ENCODE measurements around the gene NBPF10.
"Not testable (repeated sequence)": the region's sequence is repeated elsewhere in the genome, so short reads cannot be mapped to it uniquely, and the experiment has no call there.

The NBPF10 gene, protein sequence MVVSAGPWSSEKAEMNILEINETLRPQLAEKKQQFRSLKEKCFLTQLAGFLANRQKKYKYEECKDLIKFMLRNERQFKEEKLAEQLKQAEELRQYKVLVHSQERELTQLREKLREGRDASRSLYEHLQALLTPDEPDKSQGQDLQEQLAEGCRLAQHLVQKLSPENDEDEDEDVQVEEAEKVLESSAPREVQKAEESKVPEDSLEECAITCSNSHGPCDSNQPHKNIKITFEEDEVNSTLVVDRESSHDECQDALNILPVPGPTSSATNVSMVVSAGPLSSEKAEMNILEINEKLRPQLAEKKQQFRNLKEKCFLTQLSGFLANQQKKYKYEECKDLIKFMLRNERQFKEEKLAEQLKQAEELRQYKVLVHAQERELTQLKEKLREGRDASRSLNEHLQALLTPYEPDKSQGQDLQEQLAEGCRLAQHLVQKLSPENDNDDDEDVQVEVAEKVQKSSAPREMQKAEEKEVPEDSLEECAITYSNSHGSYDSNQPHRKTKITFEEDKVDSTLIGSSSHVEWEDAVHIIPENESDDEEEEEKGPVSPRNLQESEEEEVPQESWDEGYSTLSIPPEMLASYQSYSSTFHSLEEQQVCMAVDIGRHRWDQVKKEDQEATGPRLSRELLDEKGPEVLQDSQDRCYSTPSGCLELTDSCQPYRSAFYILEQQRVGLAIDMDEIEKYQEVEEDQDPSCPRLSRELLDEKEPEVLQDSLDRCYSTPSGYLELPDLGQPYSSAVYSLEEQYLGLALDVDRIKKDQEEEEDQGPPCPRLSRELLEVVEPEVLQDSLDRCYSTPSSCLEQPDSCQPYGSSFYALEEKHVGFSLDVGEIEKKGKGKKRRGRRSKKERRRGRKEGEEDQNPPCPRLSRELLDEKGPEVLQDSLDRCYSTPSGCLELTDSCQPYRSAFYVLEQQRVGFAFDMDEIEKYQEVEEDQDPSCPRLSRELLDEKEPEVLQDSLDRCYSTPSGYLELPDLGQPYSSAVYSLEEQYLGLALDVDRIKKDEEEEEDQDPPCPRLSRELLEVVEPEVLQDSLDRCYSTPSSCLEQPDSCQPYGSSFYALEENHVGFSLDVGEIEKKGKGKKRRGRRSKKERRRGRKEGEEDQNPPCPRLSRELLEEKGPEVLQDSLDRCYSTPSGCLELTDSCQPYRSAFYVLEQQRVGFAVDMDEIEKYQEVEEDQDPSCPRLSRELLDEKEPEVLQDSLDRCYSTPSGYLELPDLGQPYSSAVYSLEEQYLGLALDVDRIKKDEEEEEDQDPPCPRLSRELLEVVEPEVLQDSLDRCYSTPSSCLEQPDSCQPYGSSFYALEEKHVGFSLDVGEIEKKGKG (N-terminal part only)

DNA sequence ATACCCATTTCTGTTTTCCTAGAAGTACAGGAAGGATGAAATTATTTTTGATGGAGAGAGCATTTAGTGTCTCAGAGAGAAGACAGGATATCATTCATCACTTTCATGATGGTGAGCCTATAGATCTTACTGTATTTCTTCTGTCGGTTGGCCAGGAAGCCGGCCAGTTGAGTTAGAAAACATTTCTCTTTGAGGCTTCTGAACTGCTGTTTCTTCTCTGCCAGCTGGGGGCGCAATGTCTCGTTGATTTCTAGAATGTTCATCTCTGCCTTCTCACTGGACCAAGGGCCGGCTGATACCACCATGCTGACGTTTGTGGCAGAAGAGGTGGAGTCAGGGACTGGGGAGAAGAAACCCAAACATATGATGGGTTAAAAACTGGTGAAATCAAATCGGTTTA, at the start of gene NBPF10:
Gene NBPF10 (minus strand): TSS at position 340 of the 400 bp plus-strand sequence. CDS start 35 bp downstream, at position 305.
- H3K4me3 ChIP-seq (ENCODE audit: low read depth, low read length): not testable (repeated sequence)

DNA sequence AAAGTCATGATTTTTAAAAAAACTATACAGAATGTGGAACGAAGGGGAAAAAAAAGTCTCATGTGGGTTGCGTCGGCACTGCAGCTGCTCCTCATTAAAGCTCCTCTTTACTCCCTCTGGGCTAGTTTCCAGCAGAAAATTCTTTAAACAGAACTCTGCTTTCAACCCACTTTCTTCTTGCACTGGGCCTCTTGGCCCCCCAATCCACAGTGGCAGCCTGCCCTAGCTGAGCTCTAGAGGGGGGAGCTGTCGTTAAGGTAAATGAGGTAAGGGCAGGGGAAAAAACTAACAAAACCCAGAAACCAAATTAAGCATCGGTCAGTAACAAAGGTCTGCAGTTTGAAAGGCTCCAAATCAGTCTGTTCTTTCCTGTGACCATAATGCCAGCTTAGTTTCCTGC, 29.9 kb upstream of the NBPF10 start:
- not testable (repeated sequence) for H3K4me3 ChIP-seq (ENCODE audit: low read depth, low read length)

DNA sequence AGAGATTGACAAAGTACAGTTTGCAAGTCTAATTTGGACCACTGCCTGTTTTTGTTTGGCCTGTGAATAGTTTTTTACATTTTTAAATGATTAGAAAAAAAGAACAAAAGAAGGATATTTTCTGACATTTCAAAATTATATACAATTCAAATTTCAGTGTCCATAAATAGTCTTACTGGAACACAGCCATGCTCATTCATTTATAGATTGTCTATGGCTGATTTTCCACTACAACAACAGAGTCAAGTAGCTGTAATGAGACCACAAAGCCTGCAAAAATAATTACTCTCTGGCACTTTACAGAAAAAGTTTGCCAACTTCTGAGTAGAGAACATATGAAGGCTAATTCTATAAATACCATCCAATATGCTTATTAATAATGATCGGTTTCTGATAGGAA, 23.1 kb upstream of the NBPF10 start:
- not testable (repeated sequence) for H3K4me3 ChIP-seq (ENCODE audit: low read depth, low read length)

DNA sequence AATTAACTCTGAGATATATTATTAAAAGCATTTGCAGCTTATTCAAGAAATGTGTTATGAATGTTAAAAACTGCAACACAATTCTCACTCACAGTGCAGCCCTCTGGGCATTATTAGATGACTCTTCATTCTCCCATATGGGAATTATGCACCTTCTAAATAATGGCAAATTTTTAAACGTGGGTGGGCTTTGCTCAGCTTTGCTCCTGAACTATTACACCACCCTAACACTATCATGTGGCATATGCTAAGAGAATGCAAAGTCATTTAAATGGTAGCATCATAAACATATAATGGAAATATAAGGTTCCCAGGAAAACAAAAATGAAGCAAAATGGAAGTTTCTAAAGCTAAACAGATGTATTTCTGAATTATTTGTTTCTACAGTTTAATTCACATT, 22.7 kb upstream of the NBPF10 start:
- not testable (repeated sequence) for H3K4me3 ChIP-seq (ENCODE audit: low read depth, low read length)
